CD4-positive, alpha-beta T cell (primary cell): ENCODE measurements around the gene C2orf92. TPM values are rescaled to one million over a fixed set of nuclear protein-coding genes. Genes with fewer than 3 reads are reported as not detected.
"Not testable (repeated sequence)": the region's sequence is repeated elsewhere in the genome, so short reads cannot be mapped to it uniquely, and the experiment has no call there.

Experiments used
- ATAC-seq: fragments of 200-7000 bp; cut with Tn5 transposase; one replicate; pipeline ENCODE4 v1.10.0; 2022; ENCODE audit warnings: mild to moderate bottlenecking; ENCODE audit not compliant: poor library complexity
- CTCF ChIA-PET: fragments of 350-600 bp; sonication (Branson Sonifier 250); formaldehyde crosslinking; loops from one replicate; lab custom pipeline; 2021; ENCODE audit warnings: antibody characterized with exemption, inconsistent platforms; lab: Charles Lee
- POLR2A ChIA-PET: fragments of 350-600 bp; sonication (Branson Sonifier 250); formaldehyde crosslinking; loops from one replicate; lab custom pipeline; 2021; ENCODE audit warnings: antibody characterized with exemption, inconsistent platforms; lab: Charles Lee
- DNase-seq, 14 experiments: peaks; one replicate each; pipeline ENCODE4 v3.0.0-alpha.2; 2013 to 2020; ENCODE audit warnings: mixed read lengths in 2 of 14
- H3K27ac ChIP-seq, 2 donors: one replicate each; pipeline versions ENCODE4 v1.5.1 to v1.7.0; 2013; ENCODE audit warnings: low read length in 2 of 2, low read depth in 1 of 2, mild to moderate bottlenecking in 1 of 2
- H3K27me3 ChIP-seq, 2 experiments: 1 replicate in 1 of 2; 2 replicates in 1 of 2; pipeline versions ENCODE4 v1.6.1 to v1.7.0; 2013; ENCODE audit warnings: low read length in 2 of 2, control low read depth in 1 of 2, mild to moderate bottlenecking in 1 of 2, moderate library complexity in 1 of 2; ENCODE audit not compliant: insufficient read depth in 2 of 2, control insufficient read depth in 1 of 2
- H3K36me3 ChIP-seq: one replicate; pipeline ENCODE4 v1.6.1; 2013; ENCODE audit warnings: low read length, control low read depth; ENCODE audit not compliant: insufficient read depth
- H3K4me1 ChIP-seq: one replicate; pipeline ENCODE4 v1.6.1; 2013; ENCODE audit warnings: low read length, control low read depth; ENCODE audit not compliant: insufficient read depth
- H3K4me3 ChIP-seq: one replicate; pipeline ENCODE4 v1.5.1; 2013; ENCODE audit warnings: mild to moderate bottlenecking, low read length, moderate library complexity
- H3K9me3 ChIP-seq, 2 experiments: 1 replicate in 1 of 2; 2 replicates in 1 of 2; pipeline versions ENCODE4 v1.6.1 to v1.7.0; 2013; ENCODE audit warnings: low read length in 2 of 2, mild to moderate bottlenecking in 2 of 2, control low read depth in 1 of 2, moderate library complexity in 1 of 2; ENCODE audit not compliant: control insufficient read depth in 1 of 2, insufficient read depth in 1 of 2
- H3K27ac Mint-ChIP-seq: one replicate; pipeline ENCODE4 v1.8.0; 2020; ENCODE audit warnings: mixed read lengths
- H3K27me3 Mint-ChIP-seq: one replicate; pipeline ENCODE4 v1.8.0; 2021; ENCODE audit warnings: mixed read lengths
- H3K36me3 Mint-ChIP-seq: one replicate; pipeline ENCODE4 v1.8.0; 2021; ENCODE audit warnings: low read depth, mixed read lengths
- H3K4me1 Mint-ChIP-seq: one replicate; pipeline ENCODE4 v1.8.0; 2021; ENCODE audit warnings: low read depth, mixed read lengths
- H3K4me3 Mint-ChIP-seq: one replicate; pipeline ENCODE4 v1.8.0; 2020; ENCODE audit warnings: mild to moderate bottlenecking, mixed read lengths
- H3K9me3 Mint-ChIP-seq: one replicate; pipeline ENCODE4 v1.8.0; 2020; ENCODE audit warnings: mixed read lengths
- CTCF ChIP-seq: fragments of 200-600 bp; IDR thresholded peaks from one replicate; pipeline ENCODE4 v1.8.0; 2022; ENCODE audit warnings: antibody characterized with exemption, mild to moderate bottlenecking
- intact Hi-C, 2 experiments: fragments of 100-400 bp; cut with DNase I in 1 of 2; cut with micrococcal nuclease in 1 of 2; formaldehyde crosslinking; loops; one replicate each; pipeline versions ENCODE4 v1.15.1 to v1.9.0; 2023 to 2025; cut with DNase I, micrococcal nuclease
- total RNA-seq, 174 experiments: library from RNA in 2 of 174; stranded (reverse) in 2 of 174; gene quantifications; one replicate each; pipeline ENCODE4 v1.2.3 and lab custom pipeline; 2021 to 2026

C2orf92 gene
- total RNA-seq, 2 experiments from 2014 or later, result 12.4 to 13.4 TPM

GRCh38 chr2:97671526-97671925 is 2.0 kb downstream of the C2orf92 start:
- CTCF ChIA-PET, result no interaction called here
- Mint-ChIP-seq H3K36me3 (no peaks in the 10 kb centered on the region), H3K9me3 (no peaks in the 10 kb centered on the region), H3K27ac (no peak overlapping the region), H3K4me3 (no peak overlapping the region), H3K4me1 (no peaks in the 10 kb centered on the region), H3K27me3 (no peaks in the 10 kb centered on the region)
- no peaks in the 10 kb centered on the region for H3K36me3 ChIP-seq
- POLR2A ChIA-PET, result no interaction called here
- no peaks in the 10 kb centered on the region for H3K27me3 ChIP-seq
- ATAC-seq (no peak), DNase-seq (no peak)
- intact Hi-C loops, result no loop called here
- H3K9me3 ChIP-seq, result no peaks in the 10 kb centered on the region
- H3K4me3 ChIP-seq, result no peak overlapping the region
- no peak for TF ChIP-seq CTCF
- H3K27ac ChIP-seq, result no peak overlapping the region
- no peaks in the 10 kb centered on the region for H3K4me1 ChIP-seq

- H3K27me3 Mint-ChIP-seq, H3K36me3 Mint-ChIP-seq, H3K27me3 ChIP-seq, H3K9me3 Mint-ChIP-seq, H3K27ac ChIP-seq, ATAC-seq, POLR2A ChIA-PET, H3K9me3 ChIP-seq, H3K4me3 Mint-ChIP-seq, H3K27ac Mint-ChIP-seq, H3K4me1 Mint-ChIP-seq, H3K4me3 ChIP-seq, H3K4me1 ChIP-seq, H3K36me3 ChIP-seq, intact Hi-C loops, DNase-seq: not testable (repeated sequence)
- CTCF ChIA-PET, result interaction anchor here (1.6 kb wide), 1 partner anchor 8 kb away, joined by 3 read pairs; no protein-coding TSS in a partner anchor
Measured at GRCh38 chr2:97672606-97673140, 3.2 kb downstream of the C2orf92 start.

GRCh38 chr2:97673182-97673914 is 3.8 kb downstream of the C2orf92 start:
- H3K27ac Mint-ChIP-seq, result no peak overlapping the region
- Histone ChIP-seq H3K36me3 (no peaks in the 10 kb centered on the region), H3K27ac (no peak overlapping the region), H3K9me3 (no peaks in the 10 kb centered on the region), H3K27me3 (no peaks in the 10 kb centered on the region), H3K4me1 (no peaks in the 10 kb centered on the region), H3K4me3 (no peak overlapping the region)
- POLR2A ChIA-PET, result no interaction called here
- H3K27me3 Mint-ChIP-seq, result no peaks in the 10 kb centered on the region
- H3K4me3 Mint-ChIP-seq, result no peak overlapping the region
- intact Hi-C loops, result no loop called here
- DNase-seq, result peak in 1 of 14 experiments; percentile 21
- CTCF ChIA-PET, result interaction anchor here (1.6 kb wide), 1 partner anchor 9 kb away, joined by 3 read pairs; no protein-coding TSS in a partner anchor
- TF ChIP-seq CTCF, result no peak
- no peaks in the 10 kb centered on the region for H3K4me1 Mint-ChIP-seq
- no peaks in the 10 kb centered on the region for H3K36me3 Mint-ChIP-seq
- no peaks in the 10 kb centered on the region for H3K9me3 Mint-ChIP-seq
- no peak for ATAC-seq
